Hepatocyte (in vitro differentiated cells): ENCODE measurements around the gene RMP24.

Source experiments
- EZH2 ChIP-seq: fragments of 200-600 bp; sonication (generic); IDR thresholded peaks from 2 replicates; pipeline ENCODE4 v1.6.1; 2016; ENCODE audit warnings: antibody characterized with exemption, mild to moderate bottlenecking, borderline replicate concordance
- EZH2phosphoT487 ChIP-seq: fragments of 200-600 bp; sonication (generic); IDR thresholded peaks from one replicate; pipeline ENCODE4 v1.6.1; 2018; ENCODE audit warnings: antibody characterized with exemption, mild to moderate bottlenecking, low read depth, moderate library complexity; ENCODE audit not compliant: unreplicated experiment, severe bottlenecking
- TF ChIP-seq, protein P1 (sequence below): fragments of 200-600 bp; sonication (generic); IDR thresholded peaks from 2 replicates; pipeline ENCODE4 v1.5.1; 2016; ENCODE audit warnings: antibody characterized with exemption, mild to moderate bottlenecking; ENCODE audit not compliant: poor library complexity

DNA sequence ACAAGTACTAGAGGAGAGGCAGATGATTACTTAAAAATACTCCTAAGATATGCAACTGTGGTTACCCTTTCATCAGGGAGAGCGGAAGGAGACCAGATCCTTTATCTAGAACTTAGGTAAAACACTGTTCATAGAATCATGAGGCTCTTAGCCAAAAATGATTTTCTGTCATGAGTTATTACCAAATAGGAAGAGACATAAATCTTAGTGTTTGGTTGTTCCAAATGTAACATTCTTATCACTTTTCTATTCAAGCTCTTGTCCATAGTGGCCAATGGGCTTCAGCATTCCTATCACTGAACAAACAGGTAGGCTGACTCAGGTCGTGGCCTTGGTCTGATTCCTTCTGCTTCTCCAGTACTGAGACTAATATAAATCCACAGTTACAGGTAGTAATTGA lies 56.4 kb downstream of the RMP24 start:
- TF ChIP-seq EZH2phosphoT487 (no peak), EZH2 (no peak)
- TF ChIP-seq, protein P1, sequence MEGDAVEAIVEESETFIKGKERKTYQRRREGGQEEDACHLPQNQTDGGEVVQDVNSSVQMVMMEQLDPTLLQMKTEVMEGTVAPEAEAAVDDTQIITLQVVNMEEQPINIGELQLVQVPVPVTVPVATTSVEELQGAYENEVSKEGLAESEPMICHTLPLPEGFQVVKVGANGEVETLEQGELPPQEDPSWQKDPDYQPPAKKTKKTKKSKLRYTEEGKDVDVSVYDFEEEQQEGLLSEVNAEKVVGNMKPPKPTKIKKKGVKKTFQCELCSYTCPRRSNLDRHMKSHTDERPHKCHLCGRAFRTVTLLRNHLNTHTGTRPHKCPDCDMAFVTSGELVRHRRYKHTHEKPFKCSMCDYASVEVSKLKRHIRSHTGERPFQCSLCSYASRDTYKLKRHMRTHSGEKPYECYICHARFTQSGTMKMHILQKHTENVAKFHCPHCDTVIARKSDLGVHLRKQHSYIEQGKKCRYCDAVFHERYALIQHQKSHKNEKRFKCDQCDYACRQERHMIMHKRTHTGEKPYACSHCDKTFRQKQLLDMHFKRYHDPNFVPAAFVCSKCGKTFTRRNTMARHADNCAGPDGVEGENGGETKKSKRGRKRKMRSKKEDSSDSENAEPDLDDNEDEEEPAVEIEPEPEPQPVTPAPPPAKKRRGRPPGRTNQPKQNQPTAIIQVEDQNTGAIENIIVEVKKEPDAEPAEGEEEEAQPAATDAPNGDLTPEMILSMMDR, result no peak
